ENCODE results near the gene TMEM62.

DNA sequence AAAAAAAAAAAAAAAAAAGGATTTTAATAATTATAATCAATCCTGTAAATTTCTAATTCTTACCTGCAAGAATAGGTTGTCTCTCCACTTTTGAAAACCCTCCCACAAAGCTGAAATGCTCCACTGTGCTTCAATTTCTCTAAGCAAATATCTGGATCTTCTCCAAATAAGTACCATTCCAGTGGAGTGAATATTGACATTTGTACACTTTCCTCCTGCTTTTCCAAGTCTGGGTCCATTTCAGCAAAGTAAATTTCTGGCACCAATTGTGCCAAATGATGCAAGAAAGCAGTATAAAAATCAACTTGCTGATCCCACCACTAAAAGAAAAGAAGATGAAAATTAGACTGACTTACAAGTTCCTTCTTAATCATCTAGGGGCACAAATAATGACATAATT lies 47.5 kb upstream of the TMEM62 start:
- TF ChIP-seq CTCF (optimal IDR thresholded peaks at IDR 0.05 in 1 of 3, IDR thresholded peaks at IDR 0.05 in 1 of 3, conservative IDR thresholded peaks at IDR 0.05 in 1 of 3; ENCODE audit: extremely low read depth in 1 of 3, insufficient read depth in 2 of 3, low read length in 3 of 3), result no peak
- no peak for TF ChIP-seq EZH2 (IDR thresholded peaks at IDR 0.05; ENCODE audit: low read length)
